Brain microvascular endothelial cell (primary cell): ENCODE measurements around the gene PDGFC.

ENCODE experiments used
- DNase-seq: peaks from one replicate; pipeline ENCODE4 v3.0.0-alpha.2; 2020
- H3K27ac ChIP-seq: fragments of 250-450 bp; sonication (Bioruptor Pico); 2 replicates; pipeline ENCODE4 v1.5.1; 2020; ENCODE audit warnings: mild to moderate bottlenecking, moderate library complexity
- H3K27me3 ChIP-seq: fragments of 250-450 bp; sonication (Bioruptor Pico); replicated peaks from 2 replicates; pipeline ENCODE4 v1.5.1; 2020; ENCODE audit warnings: mild to moderate bottlenecking
- H3K36me3 ChIP-seq: fragments of 250-450 bp; sonication (Bioruptor Pico); replicated peaks from 2 replicates; pipeline ENCODE4 v1.5.1; 2020; ENCODE audit warnings: mild to moderate bottlenecking
- H3K4me3 ChIP-seq: 2 replicates; pipeline ENCODE4 v1.5.1; 2011; ENCODE audit warnings: low read depth, mild to moderate bottlenecking, control low read depth, low read length, moderate library complexity
- CTCF ChIP-seq: IDR thresholded peaks from 2 replicates; pipeline ENCODE4 v1.5.1; 2011; ENCODE audit warnings: low read depth, mild to moderate bottlenecking, moderate library complexity, low read length, control low read depth, inconsistent platforms; ENCODE audit errors: missing control alignments
- in situ Hi-C: cut with HindIII; loops from 2 replicates; pipeline ENCODE4 v1.10.0; 2017; ENCODE audit warnings: low sequenced_read_pairs, low pct_ligation_motif_present

The PDGFC gene

GRCh38 chr4:156725257-156725656, 246.3 kb downstream of the PDGFC start:
- DNase-seq, result no peak
- H3K36me3 ChIP-seq, result no peaks in the 10 kb centered on the region

GRCh38 chr4:156723951-156724668, 247.5 kb downstream of the PDGFC start:
- DNase-seq, result no peak
- no peak for TF ChIP-seq CTCF
- no peaks in the 10 kb centered on the region for H3K36me3 ChIP-seq
- no peaks in the 10 kb centered on the region for H3K27me3 ChIP-seq
- H3K4me3 ChIP-seq, result no peak overlapping the region
- no peak overlapping the region for H3K27ac ChIP-seq
- in situ Hi-C loops, result no loop called here

More at GRCh38 chr4:156725257-156725656, 246.3 kb downstream of the PDGFC start:
- in situ Hi-C loops, result no loop called here
- no peak overlapping the region for H3K27ac ChIP-seq
- no peak for TF ChIP-seq CTCF
- no peaks in the 10 kb centered on the region for H3K27me3 ChIP-seq
- no peak overlapping the region for H3K4me3 ChIP-seq

GRCh38 chr4:156718226-156718625, 253.4 kb downstream of the PDGFC start:
- H3K36me3 ChIP-seq, result no peaks in the 10 kb centered on the region

GRCh38 chr4:156711193-156711590, 260.4 kb downstream of the PDGFC start:
- in situ Hi-C loops, result no loop called here
- no peak for TF ChIP-seq CTCF
- no peak overlapping the region for H3K27ac ChIP-seq
- no peaks in the 10 kb centered on the region for H3K27me3 ChIP-seq
- no peak for DNase-seq
- no peaks in the 10 kb centered on the region for H3K36me3 ChIP-seq
- no peak overlapping the region for H3K4me3 ChIP-seq

More at GRCh38 chr4:156718226-156718625, 253.4 kb downstream of the PDGFC start:
- DNase-seq, result no peak
- Histone ChIP-seq H3K27ac (no peak overlapping the region), H3K4me3 (no peak overlapping the region), H3K27me3 (no peaks in the 10 kb centered on the region)
- in situ Hi-C loops, result no loop called here
- no peak for TF ChIP-seq CTCF
